Stomach (tissue), 9 donors: ENCODE data around the gene ANKRD12. TPM values are rescaled to one million over a fixed set of nuclear protein-coding genes. Genes with fewer than 3 reads are reported as not detected.
A peak's percentile ranks its signal among the peaks of the same experiment; 100 is the strongest.

Experiments used
- DNase-seq, 2 donors: peaks; one replicate each; pipeline versions ENCODE4 v3.0.0 to v3.0.0-alpha.2; 2013 to 2019
- H3K27ac ChIP-seq, 5 donors: fragments of 200-600 bp in 4 of 5; sonication (generic) in 4 of 5; one replicate each; pipeline ENCODE4 v1.5.1; 2013 to 2019; ENCODE audit warnings: mild to moderate bottlenecking in 1 of 5, moderate library complexity in 1 of 5
- H3K27me3 ChIP-seq, 3 donors: fragments of 200-600 bp; sonication (generic); one replicate each; pipeline ENCODE4 v1.5.1; 2017 to 2019; ENCODE audit warnings: mixed run types in 1 of 3
- H3K36me3 ChIP-seq, 4 donors: fragments of 200-600 bp; sonication (generic); 1 replicate in 3 of 4; 2 replicates in 1 of 4; pipeline ENCODE4 v1.5.1; 2016 to 2019
- H3K4me1 ChIP-seq, 4 donors: fragments of 200-600 bp; sonication (generic); one replicate each; pipeline ENCODE4 v1.5.1; 2016 to 2019
- H3K4me3 ChIP-seq, 4 donors: fragments of 200-600 bp; sonication (generic) in 3 of 4; one replicate each; pipeline ENCODE4 v1.5.1; 2016 to 2019; ENCODE audit warnings: mild to moderate bottlenecking in 1 of 4
- H3K9me3 ChIP-seq, 4 donors: fragments of 200-600 bp; sonication (generic); one replicate each; pipeline ENCODE4 v1.5.1; 2016 to 2019
- CTCF ChIP-seq, 7 experiments: fragments of 450-650 bp in 4 of 7; fragments of 200-600 bp in 3 of 7; sonication (generic) in 3 of 7; IDR thresholded peaks; one replicate each; pipeline ENCODE4 v1.5.1; 2016 to 2019; ENCODE audit warnings: antibody characterized with exemption in 7 of 7, control low read depth in 2 of 7, mild to moderate bottlenecking in 1 of 7
- EP300 ChIP-seq: sonication (generic); formaldehyde crosslinking; IDR thresholded peaks from one replicate; pipeline ENCODE4 v1.6.1; 2017; ENCODE audit warnings: antibody characterized with exemption
- POLR2A ChIP-seq, 4 donors: fragments of 450-650 bp; IDR thresholded peaks; one replicate each; pipeline ENCODE4 v1.6.1; 2016; ENCODE audit warnings: antibody characterized with exemption in 4 of 4, control low read depth in 2 of 4, mild to moderate bottlenecking in 1 of 4, moderate library complexity in 1 of 4
- POLR2AphosphoS5 ChIP-seq, 3 donors: sonication (generic); formaldehyde crosslinking; IDR thresholded peaks; one replicate each; pipeline ENCODE4 v1.6.1; 2016; ENCODE audit warnings: antibody characterized with exemption in 3 of 3
- WGBS, 5 donors: extraction: QIAGEN DNeasy Blood & Tissue Kit in 3 of 5; methylation state at CpG; one replicate each; pipeline versions ENCODE4 v1.1.5 to v1.1.7; 2013 to 2018; 5-methylcytosine and 5-hydroxymethylcytosine counted together
- intact Hi-C: fragments of 100-400 bp; cut with DNase I; formaldehyde crosslinking; loops from one replicate; pipeline ENCODE4 v1.15.1; 2023; ENCODE audit warnings: low total_unique reads
- polyA plus RNA-seq, 3 donors: library from polyadenylated mRNA; stranded (reverse); fragments of 200-250 nt; gene quantifications; one replicate each; pipeline ENCODE4 v1.2.3, GENCODE V29; 2013
- total RNA-seq, 5 donors: library from RNA; depleted of rRNA; stranded (reverse); fragments of >200 nt; gene quantifications; one replicate each; pipeline versions ENCODE4 v1.1.0 to v1.2.3, GENCODE V29; 2014 to 2016
- donor health status: healthy with polysubstance abuse.
- donor health status: Bipolar disorder and iron deficiency.
- donor health status: healthy.

ANKRD12 gene
- total and polyA plus RNA-seq, 8 donors: 10.0 to 85.5 (median 46.0) TPM

- no peak for DNase-seq
- Histone ChIP-seq H3K27ac (peak overlapping the region in 4 of 5 donors; percentile 97 to 98 (median 97)), H3K4me1 (peaks cover 48 to 75% (median 62%) of the 10 kb centered on the region in 4 donors), H3K9me3 (no peaks in the 10 kb centered on the region), H3K27me3 (no peaks in the 10 kb centered on the region), H3K36me3 (no peaks in the 10 kb centered on the region), H3K4me3 (peak overlapping the region; percentile 62 to 72 (median 66))
- intact Hi-C loops: no loop called here
- 5 to 12% (median 9%) methylated on average over 5 of the region's 5 CpGs for WGBS, 5 donors
- TF ChIP-seq EP300 (no peak), POLR2A (IDR thresholded peaks at IDR 0.05) (no peak), POLR2AphosphoS5 (IDR thresholded peaks at IDR 0.05) (no peak), CTCF (IDR thresholded peaks at IDR 0.05) (no peak)
Observed at GRCh38 chr18:9104244-9104901, 32.2 kb upstream of the ANKRD12 start.

DNA sequence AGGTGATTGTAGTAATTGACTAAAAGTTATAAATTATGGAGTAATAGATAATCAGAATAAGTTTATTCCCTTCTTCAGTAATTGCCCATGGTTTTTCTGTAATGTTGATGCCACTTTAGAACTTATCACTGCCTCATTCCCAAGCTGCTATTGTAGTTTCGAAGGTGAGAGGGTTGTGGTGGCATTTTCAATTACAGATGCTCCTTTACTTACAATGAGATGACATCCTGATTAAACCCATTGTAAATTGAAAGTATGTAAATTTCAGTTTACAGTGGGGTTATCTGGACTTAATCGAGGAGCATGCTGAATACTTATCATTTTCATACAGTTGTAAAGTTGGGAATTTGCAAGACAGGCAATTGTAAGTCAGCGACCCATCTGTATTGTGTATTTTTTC is 31.2 kb upstream of the ANKRD12 start:
- Histone ChIP-seq H3K4me3 (peak overlapping the region; percentile 62 to 72 (median 66)), H3K27ac (peak overlapping the region in 4 of 5 donors; percentile 14 to 98 (median 97)), H3K9me3 (no peaks in the 10 kb centered on the region), H3K27me3 (no peaks in the 10 kb centered on the region), H3K36me3 (no peaks in the 10 kb centered on the region), H3K4me1 (peaks cover 56 to 85% (median 71%) of the 10 kb centered on the region in 4 donors)
- intact Hi-C loops: no loop called here
- DNase-seq: no peak
- WGBS, 5 donors: 29 to 39% (median 36%) methylated on average over 3 of the region's 3 CpGs
- TF ChIP-seq POLR2A (IDR thresholded peaks at IDR 0.05) (no peak), CTCF (IDR thresholded peaks at IDR 0.05) (no peak), EP300 (no peak), POLR2AphosphoS5 (IDR thresholded peaks at IDR 0.05) (no peak)

GRCh38 chr18:9106094-9106493 is 30.5 kb upstream of the ANKRD12 start:
- H3K4me3 ChIP-seq: peak overlapping the region in 2 of 4 donors; percentile 62 to 65
- H3K36me3 ChIP-seq: no peaks in the 10 kb centered on the region
- intact Hi-C loops: no loop called here
- no peak for TF ChIP-seq CTCF (IDR thresholded peaks at IDR 0.05)
- no peak for TF ChIP-seq EP300
- no peak for TF ChIP-seq POLR2AphosphoS5 (IDR thresholded peaks at IDR 0.05)
- no peak for TF ChIP-seq POLR2A (IDR thresholded peaks at IDR 0.05)
- peak overlapping the region in 4 of 5 donors; percentile 9 to 98 (median 97) for H3K27ac ChIP-seq
- no peaks in the 10 kb centered on the region for H3K27me3 ChIP-seq
- H3K9me3 ChIP-seq: no peaks in the 10 kb centered on the region
- WGBS, 5 donors: 17 to 43% (median 35%) methylated on average over 1 of the region's 1 CpG
- peaks cover 62 to 85% (median 74%) of the 10 kb centered on the region in 4 donors for H3K4me1 ChIP-seq
- no peak for DNase-seq

- no peak for DNase-seq
- no peaks in the 10 kb centered on the region for H3K27me3 ChIP-seq
- H3K27ac ChIP-seq: peak overlapping the region in 3 of 5 donors; percentile 51 to 97 (median 97)
- no peaks in the 10 kb centered on the region for H3K9me3 ChIP-seq
- WGBS, 5 donors: 11 to 23% (median 18%) methylated on average over 4 of the region's 4 CpGs
- H3K4me1 ChIP-seq: peaks cover 65 to 87% (median 76%) of the 10 kb centered on the region in 4 donors
- H3K4me3 ChIP-seq: peak overlapping the region in 1 of 4 donors; percentile 65
- intact Hi-C loops: no loop called here
- no peaks in the 10 kb centered on the region for H3K36me3 ChIP-seq
- TF ChIP-seq POLR2A (IDR thresholded peaks at IDR 0.05) (no peak), CTCF (IDR thresholded peaks at IDR 0.05) (no peak), POLR2AphosphoS5 (IDR thresholded peaks at IDR 0.05) (no peak)
Observed at GRCh38 chr18:9106800-9107584, 29.6 kb upstream of the ANKRD12 start.
